ENCODE results near the gene LTBP3. TPM values are rescaled to one million over a fixed set of nuclear protein-coding genes. Genes with fewer than 3 reads are reported as not detected.

Gene LTBP3
- total and polyA plus RNA-seq, 9 of the 15 experiments (the other 6 are each of a cell fraction or from before 2014, with no cell fraction given), result 0.06 to 20.5 (median 4.8) TPM

DNA sequence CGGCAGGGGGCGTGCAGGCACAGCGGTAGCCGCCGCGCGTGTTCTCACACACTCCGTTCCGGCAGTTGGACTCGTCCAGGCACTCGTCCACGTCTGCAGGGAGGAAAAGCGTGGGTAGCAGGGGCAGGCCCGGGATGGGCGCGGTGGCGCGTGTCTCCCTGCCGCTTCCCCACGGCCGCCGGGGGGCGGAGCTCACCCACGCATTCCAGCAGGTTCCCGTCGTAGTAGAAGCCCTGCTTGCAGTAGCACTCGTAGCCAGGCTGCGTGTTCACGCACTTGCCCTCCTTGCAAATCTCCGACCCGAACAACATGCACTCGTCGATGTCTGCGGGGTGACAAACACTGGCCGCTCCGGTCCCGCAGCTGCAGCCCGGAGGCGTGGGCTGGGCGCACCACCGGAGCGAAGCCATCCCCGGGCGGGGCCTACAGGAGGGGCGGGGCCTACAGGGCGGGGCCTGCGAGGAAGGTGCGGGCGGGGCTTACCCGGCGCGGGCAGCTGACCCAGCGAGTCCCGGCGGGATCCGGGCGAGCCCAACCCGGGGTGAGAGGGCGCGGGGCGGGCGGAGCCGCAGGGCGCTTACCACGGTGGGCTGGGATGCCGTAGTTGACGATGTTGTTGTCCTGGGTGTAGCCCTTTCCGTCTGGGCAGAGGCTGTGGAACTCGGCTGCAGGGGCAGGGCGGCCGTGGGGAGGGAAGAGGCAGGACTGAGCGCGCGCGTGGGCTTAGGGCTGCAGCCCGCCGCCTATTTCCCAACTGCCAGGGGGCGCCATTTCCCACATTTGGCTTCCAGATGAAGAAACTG, 17.7 kb downstream of the LTBP3 start (continued):
- no peak for TF ChIP-seq ILK (tag; IDR thresholded peaks at IDR 0.05; ENCODE audit: borderline replicate concordance, low read depth)
- TF ChIP-seq ZNF76 (CRISPR knock-in tag; IDR thresholded peaks at IDR 0.05; ENCODE audit: borderline replicate concordance), result 0 out of 2 replicates have a peak, but pooled peaks have one; percentile 33
- TF ChIP-seq, protein P1, sequence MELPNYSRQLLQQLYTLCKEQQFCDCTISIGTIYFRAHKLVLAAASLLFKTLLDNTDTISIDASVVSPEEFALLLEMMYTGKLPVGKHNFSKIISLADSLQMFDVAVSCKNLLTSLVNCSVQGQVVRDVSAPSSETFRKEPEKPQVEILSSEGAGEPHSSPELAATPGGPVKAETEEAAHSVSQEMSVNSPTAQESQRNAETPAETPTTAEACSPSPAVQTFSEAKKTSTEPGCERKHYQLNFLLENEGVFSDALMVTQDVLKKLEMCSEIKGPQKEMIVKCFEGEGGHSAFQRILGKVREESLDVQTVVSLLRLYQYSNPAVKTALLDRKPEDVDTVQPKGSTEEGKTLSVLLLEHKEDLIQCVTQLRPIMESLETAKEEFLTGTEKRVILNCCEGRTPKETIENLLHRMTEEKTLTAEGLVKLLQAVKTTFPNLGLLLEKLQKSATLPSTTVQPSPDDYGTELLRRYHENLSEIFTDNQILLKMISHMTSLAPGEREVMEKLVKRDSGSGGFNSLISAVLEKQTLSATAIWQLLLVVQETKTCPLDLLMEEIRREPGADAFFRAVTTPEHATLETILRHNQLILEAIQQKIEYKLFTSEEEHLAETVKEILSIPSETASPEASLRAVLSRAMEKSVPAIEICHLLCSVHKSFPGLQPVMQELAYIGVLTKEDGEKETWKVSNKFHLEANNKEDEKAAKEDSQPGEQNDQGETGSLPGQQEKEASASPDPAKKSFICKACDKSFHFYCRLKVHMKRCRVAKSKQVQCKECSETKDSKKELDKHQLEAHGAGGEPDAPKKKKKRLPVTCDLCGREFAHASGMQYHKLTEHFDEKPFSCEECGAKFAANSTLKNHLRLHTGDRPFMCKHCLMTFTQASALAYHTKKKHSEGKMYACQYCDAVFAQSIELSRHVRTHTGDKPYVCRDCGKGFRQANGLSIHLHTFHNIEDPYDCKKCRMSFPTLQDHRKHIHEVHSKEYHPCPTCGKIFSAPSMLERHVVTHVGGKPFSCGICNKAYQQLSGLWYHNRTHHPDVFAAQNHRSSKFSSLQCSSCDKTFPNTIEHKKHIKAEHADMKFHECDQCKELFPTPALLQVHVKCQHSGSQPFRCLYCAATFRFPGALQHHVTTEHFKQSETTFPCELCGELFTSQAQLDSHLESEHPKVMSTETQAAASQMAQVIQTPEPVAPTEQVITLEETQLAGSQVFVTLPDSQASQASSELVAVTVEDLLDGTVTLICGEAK (IDR thresholded peaks at IDR 0.05), result peak; percentile 71
- TF ChIP-seq, protein P1 (CRISPR knock-in tag; IDR thresholded peaks at IDR 0.05), result no peak
- TF ChIP-seq TCF7L2 (IDR thresholded peaks at IDR 0.05; ENCODE audit: low read depth, low read length), result no peak
- TF ChIP-seq NFE2 (IDR thresholded peaks at IDR 0.05; ENCODE audit: low read depth), result peak; percentile 10; the same call in 1 of the 2 replicates
- TF ChIP-seq ZNF274 (IDR thresholded peaks at IDR 0.05; ENCODE audit: borderline replicate concordance, low read depth, low read length), result no peak
- TF ChIP-seq POLR2G (IDR thresholded peaks at IDR 0.05; ENCODE audit: low read depth, low read length), result peak; percentile 88
- peak in 1 of 2 experiments; percentile 13; a peak in 1 of 4 replicates for TF ChIP-seq TBL1XR1 (IDR thresholded peaks at IDR 0.05; ENCODE audit: low read length in 2 of 2)
- TF ChIP-seq, protein P2, sequence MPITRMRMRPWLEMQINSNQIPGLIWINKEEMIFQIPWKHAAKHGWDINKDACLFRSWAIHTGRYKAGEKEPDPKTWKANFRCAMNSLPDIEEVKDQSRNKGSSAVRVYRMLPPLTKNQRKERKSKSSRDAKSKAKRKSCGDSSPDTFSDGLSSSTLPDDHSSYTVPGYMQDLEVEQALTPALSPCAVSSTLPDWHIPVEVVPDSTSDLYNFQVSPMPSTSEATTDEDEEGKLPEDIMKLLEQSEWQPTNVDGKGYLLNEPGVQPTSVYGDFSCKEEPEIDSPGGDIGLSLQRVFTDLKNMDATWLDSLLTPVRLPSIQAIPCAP (CRISPR knock-in tag; IDR thresholded peaks at IDR 0.05; ENCODE audit: borderline replicate concordance), result no peak
- peak; percentile 88 for TF ChIP-seq CC2D1A (IDR thresholded peaks at IDR 0.05)
- TF ChIP-seq, protein P3, sequence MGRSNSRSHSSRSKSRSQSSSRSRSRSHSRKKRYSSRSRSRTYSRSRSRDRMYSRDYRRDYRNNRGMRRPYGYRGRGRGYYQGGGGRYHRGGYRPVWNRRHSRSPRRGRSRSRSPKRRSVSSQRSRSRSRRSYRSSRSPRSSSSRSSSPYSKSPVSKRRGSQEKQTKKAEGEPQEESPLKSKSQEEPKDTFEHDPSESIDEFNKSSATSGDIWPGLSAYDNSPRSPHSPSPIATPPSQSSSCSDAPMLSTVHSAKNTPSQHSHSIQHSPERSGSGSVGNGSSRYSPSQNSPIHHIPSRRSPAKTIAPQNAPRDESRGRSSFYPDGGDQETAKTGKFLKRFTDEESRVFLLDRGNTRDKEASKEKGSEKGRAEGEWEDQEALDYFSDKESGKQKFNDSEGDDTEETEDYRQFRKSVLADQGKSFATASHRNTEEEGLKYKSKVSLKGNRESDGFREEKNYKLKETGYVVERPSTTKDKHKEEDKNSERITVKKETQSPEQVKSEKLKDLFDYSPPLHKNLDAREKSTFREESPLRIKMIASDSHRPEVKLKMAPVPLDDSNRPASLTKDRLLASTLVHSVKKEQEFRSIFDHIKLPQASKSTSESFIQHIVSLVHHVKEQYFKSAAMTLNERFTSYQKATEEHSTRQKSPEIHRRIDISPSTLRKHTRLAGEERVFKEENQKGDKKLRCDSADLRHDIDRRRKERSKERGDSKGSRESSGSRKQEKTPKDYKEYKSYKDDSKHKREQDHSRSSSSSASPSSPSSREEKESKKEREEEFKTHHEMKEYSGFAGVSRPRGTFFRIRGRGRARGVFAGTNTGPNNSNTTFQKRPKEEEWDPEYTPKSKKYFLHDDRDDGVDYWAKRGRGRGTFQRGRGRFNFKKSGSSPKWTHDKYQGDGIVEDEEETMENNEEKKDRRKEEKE (IDR thresholded peaks at IDR 0.05; ENCODE audit: borderline replicate concordance in 1 of 2, control insufficient read depth in 1 of 2, low read depth in 2 of 2, low read length in 1 of 2), result no peak
- TF ChIP-seq HDGF (IDR thresholded peaks at IDR 0.05), result peak; percentile 71; the same call in 1 of the 2 replicates
